H1 (cell line): Measurements from ENCODE around the gene PPP1R13B. TPM values are rescaled to one million over a fixed set of nuclear protein-coding genes. Genes with fewer than 3 reads are reported as not detected.

Source experiments
- CTCF ChIA-PET: fragments of 300-600 bp; sonication (Branson Sonifier 250); formaldehyde crosslinking; loops from one replicate; lab custom pipeline; 2021; ENCODE audit not compliant: partially characterized antibody; lab: Charles Lee
- POLR2A ChIA-PET: fragments of 300-600 bp; sonication (Branson Sonifier 250); formaldehyde crosslinking; loops from one replicate; lab custom pipeline; 2021; ENCODE audit warnings: inconsistent platforms; ENCODE audit not compliant: partially characterized antibody; lab: Charles Lee
- DNase-seq, 2 experiments: peaks; one replicate each; pipeline versions ENCODE4 v3.0.0 to v3.0.0-alpha.2; 2010 to 2022; ENCODE audit warnings: low spot score in 2 of 2, low read depth in 1 of 2, mixed read lengths in 1 of 2
- FAIRE-seq: peaks from 2 replicates; lab custom pipeline; 2011; peaks lifted over from hg19 to GRCh38; lab: Jason Lieb, UNC
- H2AFZ ChIP-seq: 2 replicates; pipeline ENCODE4 v1.8.1; 2012; ENCODE audit warnings: low read length, inconsistent platforms
- H2AK5ac ChIP-seq: 2 replicates; pipeline ENCODE4 v1.6.1; 2013; ENCODE audit warnings: low read depth, low read length
- H2BK120ac ChIP-seq: replicated peaks from 2 replicates; pipeline ENCODE3; 2013; ENCODE audit warnings: low read depth, low read length, inconsistent platforms
- H2BK12ac ChIP-seq: 2 replicates; pipeline ENCODE4 v1.6.1; 2013; ENCODE audit warnings: low read depth, low read length
- H2BK15ac ChIP-seq: 2 replicates; pipeline ENCODE4 v1.6.1; 2013; ENCODE audit warnings: low read length
- H2BK20ac ChIP-seq: 2 replicates; pipeline ENCODE4 v1.6.1; 2013; ENCODE audit warnings: low read length
- H2BK5ac ChIP-seq: 2 replicates; pipeline ENCODE4 v1.6.1; 2013; ENCODE audit warnings: low read depth, low read length
- H3K14ac ChIP-seq: 2 replicates; pipeline ENCODE4 v1.6.1; 2013; ENCODE audit warnings: inconsistent platforms; ENCODE audit not compliant: insufficient read length
- H3K18ac ChIP-seq: 2 replicates; pipeline ENCODE4 v1.6.1; 2013; ENCODE audit warnings: low read length; ENCODE audit errors: extremely low read depth
- H3K23ac ChIP-seq: 2 replicates; pipeline ENCODE4 v1.6.1; 2013; ENCODE audit warnings: inconsistent platforms; ENCODE audit not compliant: insufficient read length
- H3K23me2 ChIP-seq: 2 replicates; pipeline ENCODE4 v1.6.1; 2013; ENCODE audit warnings: low read depth, low read length
- H3K27ac ChIP-seq: 2 replicates; pipeline ENCODE4 v1.6.1; 2011; ENCODE audit warnings: low read depth, low read length, inconsistent platforms
- H3K27me3 ChIP-seq, 4 experiments: replicated peaks in 1 of 4; 1 replicate in 1 of 4; 2 replicates in 3 of 4; pipeline versions ENCODE4 v1.6.1 to v1.8.1; 2011 to 2013; ENCODE audit warnings: low read length in 3 of 4, mild to moderate bottlenecking in 3 of 4, inconsistent platforms in 2 of 4, mixed read lengths in 2 of 4, moderate library complexity in 1 of 4; ENCODE audit not compliant: control insufficient read depth in 3 of 4, insufficient read depth in 3 of 4; ENCODE audit errors: extremely low read depth in 1 of 4
- H3K36me3 ChIP-seq, 4 experiments: 2 replicates each; pipeline versions ENCODE4 v1.6.1 to v1.8.1; 2011 to 2013; ENCODE audit warnings: mild to moderate bottlenecking in 4 of 4, low read length in 3 of 4, moderate library complexity in 2 of 4, control low read depth in 1 of 4, inconsistent platforms in 1 of 4; ENCODE audit not compliant: insufficient read depth in 4 of 4, control insufficient read depth in 2 of 4
- H3K4ac ChIP-seq: replicated peaks from 2 replicates; pipeline ENCODE3; 2013; ENCODE audit warnings: low read length, low read depth, mixed read lengths, inconsistent platforms; ENCODE audit not compliant: insufficient read length
- H3K4me1 ChIP-seq, 4 experiments: replicated peaks in 1 of 4; 1 replicate in 1 of 4; 2 replicates in 3 of 4; pipeline versions ENCODE4 v1.6.1 to v1.8.1; 2011 to 2013; ENCODE audit warnings: low read length in 3 of 4, inconsistent platforms in 2 of 4, mixed read lengths in 1 of 4; ENCODE audit not compliant: insufficient read depth in 4 of 4, control insufficient read depth in 3 of 4
- H3K4me2 ChIP-seq, 2 experiments: 2 replicates each; pipeline versions ENCODE4 v1.6.1 to v1.8.1; 2011 to 2013; ENCODE audit warnings: low read depth in 2 of 2, low read length in 2 of 2, control low read depth in 1 of 2, inconsistent platforms in 1 of 2, mild to moderate bottlenecking in 1 of 2; ENCODE audit not compliant: insufficient read depth in 1 of 2
- H3K4me3 ChIP-seq, 4 experiments: fragments of 200-600, 300-600 bp in 1 of 4; sonication (generic), shearing (Covaris generic), sonication (Bioruptor Twin) in 1 of 4; 2 replicates each; pipeline versions ENCODE4 v1.5.1 to v1.8.1; 2011 to 2016; ENCODE audit warnings: low read length in 4 of 4, low read depth in 3 of 4, control low read depth in 2 of 4, inconsistent platforms in 2 of 4, mild to moderate bottlenecking in 2 of 4, mixed read lengths in 1 of 4, moderate library complexity in 1 of 4; ENCODE audit not compliant: insufficient read depth in 2 of 4; ENCODE audit errors: extremely low read depth in 1 of 4
- H3K56ac ChIP-seq: replicated peaks from 2 replicates; pipeline ENCODE3; 2013; ENCODE audit warnings: low read depth, mild to moderate bottlenecking, mixed read lengths, low read length, inconsistent platforms; ENCODE audit not compliant: insufficient read length
- H3K79me1 ChIP-seq: 2 replicates; pipeline ENCODE4 v1.6.1; 2013; ENCODE audit warnings: low read depth, low read length, control low read depth
- H3K79me2 ChIP-seq, 2 experiments: 2 replicates each; pipeline versions ENCODE4 v1.6.1 to v1.8.1; 2012 to 2013; ENCODE audit warnings: low read length in 2 of 2, mild to moderate bottlenecking in 2 of 2, inconsistent platforms in 1 of 2; ENCODE audit not compliant: insufficient read depth in 2 of 2, control insufficient read depth in 1 of 2
- H3K9ac ChIP-seq, 4 experiments: replicated peaks in 1 of 4; 1 replicate in 1 of 4; 2 replicates in 3 of 4; pipeline versions ENCODE4 v1.6.1 to v1.8.1; 2011 to 2013; ENCODE audit warnings: low read depth in 3 of 4, low read length in 3 of 4, control low read depth in 2 of 4, mild to moderate bottlenecking in 2 of 4, moderate library complexity in 2 of 4, inconsistent platforms in 1 of 4; ENCODE audit errors: extremely low read depth in 1 of 4
- H3K9me3 ChIP-seq, 2 experiments: 2 replicates each; pipeline versions ENCODE4 v1.6.1 to v1.8.1; 2012 to 2013; ENCODE audit warnings: mild to moderate bottlenecking in 2 of 2, moderate library complexity in 2 of 2, control low read depth in 1 of 2, inconsistent platforms in 1 of 2, low read depth in 1 of 2, low read length in 1 of 2, mixed read lengths in 1 of 2; ENCODE audit not compliant: insufficient read depth in 2 of 2
- H4K20me1 ChIP-seq, 2 experiments: replicated peaks in 1 of 2; 2 replicates each; pipeline versions ENCODE3 to v1.8.1; 2011 to 2013; ENCODE audit warnings: inconsistent platforms in 2 of 2, low read length in 2 of 2, mild to moderate bottlenecking in 1 of 2; ENCODE audit not compliant: insufficient read depth in 2 of 2, control insufficient read depth in 1 of 2
- H4K5ac ChIP-seq: 2 replicates; pipeline ENCODE4 v1.6.1; 2013; ENCODE audit warnings: low read length, low read depth, mixed read lengths, inconsistent platforms; ENCODE audit not compliant: insufficient read length
- H4K8ac ChIP-seq: 2 replicates; pipeline ENCODE4 v1.8.0; 2013; ENCODE audit warnings: mild to moderate bottlenecking, moderate library complexity, low read length, inconsistent platforms; ENCODE audit not compliant: insufficient read depth; ENCODE audit errors: extremely low read depth
- H4K91ac ChIP-seq: replicated peaks from 2 replicates; pipeline ENCODE3; 2013; ENCODE audit warnings: low read length, mixed read lengths, inconsistent platforms; ENCODE audit not compliant: insufficient read length
- RXRA ChIP-seq: IDR thresholded peaks from 2 replicates; pipeline ENCODE4 v1.6.1; 2011; ENCODE audit warnings: low read depth, mild to moderate bottlenecking, low read length, moderate library complexity; ENCODE audit not compliant: insufficient read depth
- SIRT6 ChIP-seq: IDR thresholded peaks from one replicate; pipeline ENCODE4 v1.7.1; 2012; ENCODE audit warnings: low read length, inconsistent platforms
- SP1 ChIP-seq: IDR thresholded peaks from 2 replicates; pipeline ENCODE4 v1.6.1; 2011; ENCODE audit warnings: low read depth, low read length
- TAF1 ChIP-seq: IDR thresholded peaks from 2 replicates; pipeline ENCODE4 v1.6.1; 2011; ENCODE audit warnings: mild to moderate bottlenecking, low read depth, low read length
- WGBS, 2 experiments: shearing (Covaris generic) in 1 of 2; methylation state at CpG; one replicate each; pipeline versions ENCODE4 v1.1.6 to v1.1.7; 2013 to 2015; ENCODE audit warnings: low lambda C conversion rate in 2 of 2, mixed read lengths in 2 of 2, inconsistent platforms in 1 of 2, low coverage in 1 of 2, missing lambda C conversion rate in 1 of 2; ENCODE audit not compliant: insufficient replicate concordance in 2 of 2, insufficient coverage in 1 of 2, insufficient read length in 1 of 2; ENCODE audit errors: extremely low coverage in 1 of 2, missing lambda C conversion rate in 1 of 2; 5-methylcytosine and 5-hydroxymethylcytosine counted together
- polyA plus RNA-seq, 7 experiments: library from polyadenylated mRNA; depleted of rRNA in 3 of 7; stranded (reverse) in 5 of 7; unstranded in 2 of 7; fragments of >200 nt in 5 of 7; fragments of 200-250 nt in 2 of 7; gene quantifications; 1 replicate in 5 of 7; 2 replicates in 1 of 7; 4 replicates in 1 of 7; pipeline versions ENCODE4 v1.2.1 to v1.2.3, GENCODE V29; 2011 to 2013; ENCODE audit warnings: missing spikeins in 2 of 7, mixed read lengths in 2 of 7
- total RNA-seq: library from RNA; stranded (reverse); fragmentation: NEBNext Ultra II Directional; extraction: Animal tissue kit (Norgen Biotek cat#: 25700); gene quantifications from 2 replicates; pipeline ENCODE4 v1.2.1, GENCODE V29; 2021
- TF ChIP-seq, protein P1 (sequence below): IDR thresholded peaks from 2 replicates; pipeline ENCODE4 v1.6.1; 2011; ENCODE audit warnings: low read depth, mild to moderate bottlenecking, low read length; ENCODE audit not compliant: insufficient read depth

The PPP1R13B gene
- total and polyA plus RNA-seq, 2 of the 8 experiments (the other 6 are each of a cell fraction or from before 2014, with no cell fraction given): 2.6 to 8.9 TPM

DNA sequence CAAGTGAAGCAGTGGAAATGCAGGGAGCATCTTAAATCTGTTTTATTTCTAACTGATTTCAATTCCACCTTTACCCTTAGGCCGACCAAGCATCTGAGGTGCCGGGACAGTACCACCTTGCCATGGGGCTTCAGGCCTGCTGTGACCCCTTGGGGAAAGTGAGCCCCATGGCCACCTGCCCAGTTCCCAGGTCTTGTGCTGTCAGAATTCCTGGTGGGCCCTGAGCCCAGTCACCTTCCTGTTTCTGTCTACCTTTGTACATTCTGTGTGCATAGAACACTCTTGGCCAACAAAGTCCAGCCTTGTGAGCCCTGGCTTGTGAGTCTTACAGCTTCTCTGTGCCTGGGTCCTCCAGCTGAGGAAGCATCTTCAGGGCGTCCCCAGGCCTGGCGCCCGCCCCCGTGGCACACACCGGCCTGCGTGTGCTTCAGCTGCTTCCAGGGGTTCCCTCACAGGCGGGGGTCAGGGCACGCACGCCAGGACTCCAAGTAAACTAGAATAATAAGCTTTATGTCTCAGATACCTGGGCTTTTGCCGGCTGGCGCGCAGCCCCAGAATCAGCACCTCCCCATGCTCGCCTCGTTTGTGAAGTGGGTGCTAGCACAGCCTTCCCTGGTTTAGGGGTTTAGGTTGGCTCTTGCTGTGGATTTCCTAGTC lies 121.5 kb downstream of the PPP1R13B start:
- H3K14ac ChIP-seq: no peak overlapping the region

More for the DNA sequence above, 121.5 kb downstream of the PPP1R13B start:
- no peak overlapping the region for H2AFZ ChIP-seq
- H3K18ac ChIP-seq: no peak overlapping the region
- H4K5ac ChIP-seq: no peak overlapping the region
- CTCF ChIA-PET: no interaction called here
- H3K27ac ChIP-seq: no peak overlapping the region
- no peak overlapping the region for H4K91ac ChIP-seq
- POLR2A ChIA-PET: interaction anchor here (1.4 to 2.4 kb wide), 2 partner anchors 10 kb away, joined by 5 to 9 read pairs; partner anchors contain the start of genes XRCC3 and ZFYVE21
- H3K56ac ChIP-seq: no peak overlapping the region
- peaks cover 10% of the 10 kb centered on the region for H3K79me1 ChIP-seq
- H3K36me3 ChIP-seq: peaks cover 4 to 19% (median 11%) of the 10 kb centered on the region in 4 experiments; a peak in 6 of 8 replicates
- H3K9ac ChIP-seq: no peak overlapping the region
- H3K4me1 ChIP-seq: peaks cover 0 to 3% (median 0%) of the 10 kb centered on the region in 4 experiments; a peak in 1 of 7 replicates
- no peaks in the 10 kb centered on the region for H3K9me3 ChIP-seq
- no peak overlapping the region for H3K23ac ChIP-seq
- H2AK5ac ChIP-seq: no peak overlapping the region
- no peak overlapping the region for H2BK120ac ChIP-seq
- no peak overlapping the region for H2BK5ac ChIP-seq
- no peak overlapping the region for H2BK15ac ChIP-seq
- H3K4ac ChIP-seq: no peak overlapping the region
- no peak overlapping the region for H2BK20ac ChIP-seq
- no peak overlapping the region for H4K8ac ChIP-seq
- no peak for FAIRE-seq
- no peak overlapping the region for H3K4me2 ChIP-seq
- WGBS, 2 experiments: 96% methylated on average over 15 of the region's 16 CpGs; no CpG with 5 or more reads in 1 of the 2 experiments
- H2BK12ac ChIP-seq: no peak overlapping the region
- DNase-seq: no peak
- peaks cover 0 to 34% of the 10 kb centered on the region in 2 experiments; a peak in 1 of 4 replicates for H3K79me2 ChIP-seq
- no peaks in the 10 kb centered on the region for H3K27me3 ChIP-seq
- no peak overlapping the region for H3K4me3 ChIP-seq
- peaks cover 18 to 24% of the 10 kb centered on the region in 2 experiments for H4K20me1 ChIP-seq
- H3K23me2 ChIP-seq: no peaks in the 10 kb centered on the region
- TF ChIP-seq TAF1: no peak
- no peak for TF ChIP-seq SIRT6
- TF ChIP-seq SP1: no peak
- TF ChIP-seq, protein P1, sequence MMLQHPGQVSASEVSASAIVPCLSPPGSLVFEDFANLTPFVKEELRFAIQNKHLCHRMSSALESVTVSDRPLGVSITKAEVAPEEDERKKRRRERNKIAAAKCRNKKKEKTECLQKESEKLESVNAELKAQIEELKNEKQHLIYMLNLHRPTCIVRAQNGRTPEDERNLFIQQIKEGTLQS: no peak
- no peak for TF ChIP-seq RXRA
